Dermis blood vessel endothelial cell (primary cell): ENCODE measurements around the gene PEAR1. TPM values are rescaled to one million over a fixed set of nuclear protein-coding genes. Genes with fewer than 3 reads are reported as not detected.
A peak's percentile ranks its signal among the peaks of the same experiment; 100 is the strongest.
"Not testable (repeated sequence)": the region's sequence is repeated elsewhere in the genome, so short reads cannot be mapped to it uniquely, and the experiment has no call there.

Source experiments
- DNase-seq: peaks from one replicate; pipeline ENCODE4 v3.0.0; 2010
- total RNA-seq: library from RNA; depleted of rRNA; stranded (reverse); fragments of >200 nt; gene quantifications from 2 replicates; pipeline ENCODE4 v1.2.3, GENCODE V29; 2014

Gene PEAR1
- total RNA-seq, 1 donor from 2014 or later: 19.1 TPM

DNA sequence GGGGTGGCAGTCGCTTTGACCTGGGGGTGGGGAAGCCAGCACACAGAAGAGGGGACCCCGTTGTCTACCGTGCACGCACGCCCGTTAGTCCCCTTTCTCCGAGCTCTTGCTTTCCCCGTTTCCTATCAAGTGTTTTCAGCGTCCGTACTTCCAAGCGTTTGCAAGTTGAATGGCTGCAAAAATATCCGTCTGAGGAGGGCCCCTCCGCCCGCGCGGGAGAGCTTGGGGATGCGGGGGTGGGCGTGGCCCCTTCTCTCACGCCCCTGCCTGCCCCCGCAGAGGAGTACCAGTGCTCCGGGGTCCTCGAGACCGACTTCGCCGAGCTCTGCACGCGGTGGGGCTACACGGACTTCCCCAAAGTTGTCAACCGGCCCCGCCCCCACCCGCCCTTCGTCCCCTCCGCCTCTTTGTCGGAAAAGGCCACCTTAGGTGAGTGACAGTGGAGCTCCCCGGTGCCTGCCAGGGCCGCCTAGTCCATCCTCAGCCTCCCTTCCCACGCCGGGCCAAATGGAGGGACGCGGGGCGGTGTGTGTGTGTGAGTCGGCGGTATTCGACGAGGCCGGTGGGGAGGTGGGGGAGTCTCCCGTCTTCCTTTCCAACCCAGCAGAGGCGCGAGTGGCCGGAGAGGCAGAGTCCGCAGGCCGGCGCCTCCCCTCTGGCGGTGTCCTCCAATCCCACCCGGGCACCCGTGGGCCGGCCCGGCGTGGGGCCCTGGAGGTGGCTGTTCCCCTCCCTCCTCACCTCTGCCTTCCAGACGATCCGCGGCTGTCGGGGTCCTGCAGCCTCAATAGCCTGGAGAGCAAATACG, 30.4 kb downstream of the PEAR1 start:
- no peak for DNase-seq

DNA sequence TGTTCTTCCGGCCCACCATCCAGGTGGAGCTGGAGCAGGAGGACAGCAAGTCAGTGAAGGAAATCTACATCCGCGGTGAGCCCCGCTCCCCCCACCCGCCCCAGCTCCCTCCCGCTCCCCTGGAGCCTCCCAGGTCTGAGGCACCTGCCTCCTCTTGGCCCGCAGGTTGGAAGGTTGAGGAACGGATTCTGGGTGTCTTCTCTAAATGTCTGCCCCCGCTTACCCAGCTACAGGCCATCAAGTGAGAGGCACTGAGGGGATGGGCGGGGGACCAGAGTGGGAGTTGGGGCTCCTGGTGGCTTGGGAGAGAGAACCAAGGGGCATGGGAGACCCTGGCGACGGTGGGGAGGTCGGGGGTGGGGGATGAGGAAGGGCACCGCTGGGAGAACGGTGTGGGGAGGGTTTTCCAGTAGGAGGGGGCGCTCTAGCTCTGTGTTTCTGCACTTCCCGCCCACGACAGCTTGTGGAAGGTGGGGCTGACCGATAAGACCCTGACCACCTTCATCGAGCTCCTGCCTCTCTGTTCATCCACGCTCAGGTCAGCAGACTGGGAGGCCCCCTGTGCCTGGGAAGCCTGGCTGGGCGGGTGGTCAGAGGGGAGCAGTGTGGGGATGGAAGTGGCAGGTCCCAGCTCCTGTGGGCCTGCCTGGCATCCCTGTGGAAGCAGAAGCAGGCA, 31.1 kb downstream of the PEAR1 start:
- DNase-seq: no peak

DNA sequence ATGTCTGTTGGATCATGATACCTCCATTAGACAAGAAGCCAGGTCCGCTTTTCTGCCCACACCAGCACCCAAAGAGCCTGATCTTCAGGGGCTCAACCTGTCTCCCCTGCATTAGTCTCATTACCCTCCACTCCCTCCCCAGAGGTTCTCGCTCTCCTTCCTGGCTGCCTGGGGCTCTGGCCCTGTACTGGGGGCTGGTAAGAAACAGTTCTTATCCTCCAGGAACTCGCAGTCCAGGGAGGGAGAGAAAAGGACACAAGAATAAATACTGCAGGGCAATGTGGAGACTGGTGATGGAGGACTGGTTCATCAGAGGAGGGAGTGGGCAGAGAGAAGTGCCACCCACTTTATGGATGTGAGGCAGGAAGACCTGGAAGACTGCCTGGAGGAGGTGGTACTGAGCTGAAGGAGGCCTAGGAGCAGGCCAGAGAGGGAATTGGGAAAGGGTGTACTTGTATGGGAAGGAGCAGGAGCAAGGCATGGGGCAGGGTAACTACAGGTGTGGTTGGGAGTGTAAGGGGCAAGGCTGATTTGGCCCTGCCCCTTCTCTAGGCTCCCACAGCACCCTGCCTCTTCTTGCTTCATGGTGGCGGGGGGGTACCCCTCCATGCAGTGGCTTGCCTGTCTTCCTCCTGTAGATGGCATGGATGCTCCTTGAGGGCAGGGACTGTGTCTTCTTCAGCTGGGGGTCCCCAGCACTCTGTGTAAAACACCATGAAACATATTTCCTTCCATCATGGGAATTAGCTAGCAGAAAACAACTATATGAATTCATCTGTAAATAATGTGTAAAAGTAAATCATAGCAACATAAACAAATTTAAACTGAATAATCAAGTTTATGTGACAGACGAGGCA, 31.9 kb downstream of the PEAR1 start:
- no peak for DNase-seq

DNA sequence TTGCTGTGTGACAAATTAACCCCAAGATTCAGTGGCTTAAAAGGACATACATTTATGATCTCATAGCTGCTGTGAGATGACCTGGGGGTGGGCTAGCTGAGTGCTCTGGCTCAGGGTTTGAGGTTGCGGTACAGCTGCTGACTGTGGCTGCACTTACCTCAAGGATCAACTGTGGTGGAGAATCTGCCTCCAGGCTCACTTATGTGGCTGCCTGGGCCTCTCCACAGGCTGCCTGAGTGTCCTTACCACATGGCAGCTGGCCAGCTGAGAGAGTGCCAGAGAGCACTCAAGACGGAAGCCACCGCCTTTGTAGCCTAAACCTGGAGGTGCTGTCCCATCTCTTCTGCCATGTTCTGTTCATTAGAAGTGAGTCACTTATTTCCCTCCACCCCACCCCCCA, 32.7 kb downstream of the PEAR1 start:
- DNase-seq: peak; percentile 36

DNA sequence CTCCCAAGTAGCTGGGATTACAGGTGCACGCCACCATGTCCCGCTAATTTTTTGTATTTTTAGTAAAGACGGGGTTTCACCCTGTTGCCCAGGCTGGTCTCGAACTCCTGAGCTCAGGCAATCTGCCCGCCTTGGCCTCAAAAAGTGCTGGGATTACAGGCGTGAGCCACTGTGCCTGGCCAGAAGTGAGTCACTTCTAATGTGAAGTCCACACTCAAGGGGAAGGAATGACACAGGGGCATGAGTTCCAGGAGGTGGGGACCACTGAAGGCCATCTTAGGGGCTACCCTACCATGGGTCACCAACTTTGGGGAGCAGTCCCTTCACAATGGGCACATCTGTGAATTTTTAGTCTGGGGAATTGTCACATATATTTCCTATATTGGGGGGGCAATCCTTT, 33.2 kb downstream of the PEAR1 start:
- not testable (repeated sequence) for DNase-seq

DNA sequence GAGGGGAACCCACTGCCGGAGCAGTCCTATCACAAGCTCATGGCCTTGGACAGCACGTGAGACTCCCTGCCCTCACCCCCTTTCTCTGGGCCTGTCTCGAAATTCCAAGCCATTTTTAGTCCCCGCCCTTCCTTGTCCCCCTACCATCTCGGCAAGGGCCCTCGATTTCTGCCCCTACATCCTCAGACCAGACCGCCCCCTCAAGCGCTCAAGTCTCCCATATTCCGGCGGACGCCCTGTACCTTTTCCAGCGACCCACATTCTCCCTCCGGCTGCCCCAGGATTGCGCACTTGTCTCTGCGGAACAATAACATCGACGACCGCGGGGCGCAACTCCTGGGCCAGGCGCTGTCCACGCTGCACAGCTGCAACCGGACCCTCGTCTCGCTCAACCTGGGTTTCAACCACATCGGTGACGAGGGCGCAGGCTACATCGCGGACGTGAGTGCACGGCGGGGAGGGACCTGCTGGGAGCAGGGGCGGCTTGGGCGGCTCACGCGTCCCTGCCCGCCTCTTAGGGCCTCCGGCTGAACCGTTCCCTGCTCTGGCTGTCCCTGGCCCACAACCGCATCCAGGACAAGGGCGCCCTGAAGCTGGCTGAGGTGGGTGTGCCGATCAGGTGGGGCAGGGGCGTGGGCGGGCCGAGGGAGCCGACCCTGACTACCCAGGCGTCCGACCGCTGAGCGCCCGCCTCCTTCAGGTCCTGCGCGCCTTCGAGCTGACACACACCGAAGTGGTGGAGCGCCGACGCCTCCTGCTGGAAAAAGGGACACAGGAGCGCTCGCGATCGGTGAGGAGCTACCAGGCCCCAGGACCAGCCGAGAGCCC, 33.9 kb downstream of the PEAR1 start:
- DNase-seq: peak; percentile 90

DNA sequence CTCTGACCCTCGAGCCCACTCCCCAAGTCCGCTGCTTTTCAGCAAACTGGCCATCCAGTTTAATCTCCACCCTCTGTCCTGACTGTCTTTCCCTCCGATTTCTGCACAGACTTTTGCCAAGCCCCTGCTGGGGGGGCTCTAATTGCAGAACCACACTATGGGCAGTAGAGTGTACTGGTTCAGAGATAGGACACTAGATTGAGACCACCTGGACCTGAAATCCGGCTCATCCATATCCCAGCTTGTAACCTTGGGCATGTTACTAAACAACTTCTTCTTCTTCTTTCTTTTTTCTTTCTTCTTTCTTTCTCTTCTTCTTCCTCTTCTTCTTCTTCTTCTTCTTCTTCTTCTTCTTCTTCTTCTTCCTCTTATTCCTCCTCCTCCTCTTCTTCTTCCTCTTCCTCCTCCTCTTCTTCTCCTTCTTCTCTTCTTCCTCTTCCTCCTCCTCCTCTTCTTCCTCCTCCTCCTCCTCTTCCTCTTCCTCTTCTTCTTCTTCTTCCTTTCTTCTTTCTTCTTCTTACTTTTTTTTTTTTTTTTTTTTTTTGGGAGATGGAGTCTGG, 34.6 kb downstream of the PEAR1 start:
- DNase-seq: no peak

DNA sequence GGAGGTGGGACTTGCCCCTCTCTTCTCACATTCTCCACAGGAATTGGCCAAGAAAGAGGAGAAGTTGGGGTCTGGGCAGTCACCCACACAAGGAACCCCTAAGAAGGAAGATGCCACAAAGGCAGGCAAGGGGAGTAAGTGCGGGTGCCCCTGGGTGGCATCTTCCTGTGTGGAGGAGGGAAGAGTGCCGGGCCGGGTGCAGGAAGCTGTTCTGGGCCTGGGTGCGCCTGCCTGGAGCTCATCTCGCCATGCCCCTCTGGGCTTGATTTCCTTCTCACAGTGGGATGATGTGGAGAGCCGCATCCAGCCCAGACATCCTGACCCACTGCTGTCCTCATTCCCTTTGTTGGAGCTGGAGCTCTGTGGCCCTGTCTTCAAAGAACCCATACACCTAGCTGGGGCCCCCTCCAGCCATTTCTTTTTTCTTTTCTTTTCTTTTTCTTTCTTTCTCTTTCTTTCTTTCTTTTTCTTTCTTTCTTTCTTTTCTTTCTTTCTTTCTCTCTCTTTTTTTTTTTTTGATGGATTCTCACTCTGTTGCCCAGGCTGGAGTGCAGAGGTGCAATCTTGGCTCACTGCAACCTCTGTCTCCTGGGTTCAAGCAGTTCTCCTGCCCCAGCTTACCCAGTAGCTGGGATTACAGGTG, 36.2 kb downstream of the PEAR1 start:
- no peak for DNase-seq

DNA sequence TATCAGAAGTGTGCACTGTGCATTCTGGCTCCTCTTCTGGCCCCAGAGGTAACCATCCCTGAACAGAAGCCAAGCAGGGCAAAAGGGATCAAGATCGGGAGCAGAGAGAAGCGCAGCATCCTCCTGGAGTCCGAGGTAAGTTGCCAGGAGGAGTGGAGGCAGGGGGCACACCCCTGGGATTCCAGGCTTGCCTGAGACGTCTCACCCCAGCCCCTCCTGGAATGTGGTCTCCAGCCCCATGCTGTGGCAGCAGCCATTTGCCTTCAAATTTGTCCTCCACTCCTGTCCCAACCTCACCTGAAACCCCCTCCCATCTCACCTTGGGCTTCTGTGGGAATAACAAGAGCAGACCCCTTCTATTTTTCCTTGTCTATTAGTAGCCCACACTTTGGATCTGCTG, 37.0 kb downstream of the PEAR1 start:
- DNase-seq: no peak

DNA sequence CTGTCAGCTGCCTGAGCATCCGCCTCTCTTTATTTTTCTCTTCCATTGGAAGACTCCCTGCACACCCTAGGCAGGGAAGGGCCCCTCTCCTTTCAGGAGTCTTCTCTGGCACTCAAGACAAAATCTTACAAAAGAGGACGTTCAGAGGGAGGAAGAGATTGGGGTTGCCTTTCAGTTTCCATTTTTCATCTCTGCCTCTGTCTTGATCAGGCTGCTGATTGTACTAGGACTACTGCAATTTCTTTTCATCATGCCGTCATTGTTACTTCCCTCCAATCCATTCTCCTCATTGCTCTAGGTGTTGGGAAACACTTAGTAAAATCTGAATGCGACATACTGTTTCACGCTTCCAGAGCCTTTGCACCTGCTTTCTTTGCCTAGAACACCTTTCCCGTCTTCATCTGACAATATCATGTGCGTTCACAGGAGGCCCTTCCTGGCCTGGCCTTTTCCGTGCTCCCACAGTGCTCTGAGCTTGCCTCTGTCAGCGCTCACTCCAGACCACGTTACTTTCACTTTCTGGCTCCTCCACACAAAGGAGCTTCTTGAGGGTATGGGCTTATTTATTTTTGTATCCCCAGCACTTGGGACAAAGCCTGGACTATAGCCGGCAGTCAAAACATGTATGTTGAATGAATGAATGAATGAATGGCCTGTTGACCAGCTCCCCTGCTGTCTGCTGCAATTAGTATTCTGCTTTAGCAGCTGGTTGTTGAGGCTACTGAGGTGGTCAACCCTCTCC, 37.9 kb downstream of the PEAR1 start:
- DNase-seq: peak; percentile 37

DNA sequence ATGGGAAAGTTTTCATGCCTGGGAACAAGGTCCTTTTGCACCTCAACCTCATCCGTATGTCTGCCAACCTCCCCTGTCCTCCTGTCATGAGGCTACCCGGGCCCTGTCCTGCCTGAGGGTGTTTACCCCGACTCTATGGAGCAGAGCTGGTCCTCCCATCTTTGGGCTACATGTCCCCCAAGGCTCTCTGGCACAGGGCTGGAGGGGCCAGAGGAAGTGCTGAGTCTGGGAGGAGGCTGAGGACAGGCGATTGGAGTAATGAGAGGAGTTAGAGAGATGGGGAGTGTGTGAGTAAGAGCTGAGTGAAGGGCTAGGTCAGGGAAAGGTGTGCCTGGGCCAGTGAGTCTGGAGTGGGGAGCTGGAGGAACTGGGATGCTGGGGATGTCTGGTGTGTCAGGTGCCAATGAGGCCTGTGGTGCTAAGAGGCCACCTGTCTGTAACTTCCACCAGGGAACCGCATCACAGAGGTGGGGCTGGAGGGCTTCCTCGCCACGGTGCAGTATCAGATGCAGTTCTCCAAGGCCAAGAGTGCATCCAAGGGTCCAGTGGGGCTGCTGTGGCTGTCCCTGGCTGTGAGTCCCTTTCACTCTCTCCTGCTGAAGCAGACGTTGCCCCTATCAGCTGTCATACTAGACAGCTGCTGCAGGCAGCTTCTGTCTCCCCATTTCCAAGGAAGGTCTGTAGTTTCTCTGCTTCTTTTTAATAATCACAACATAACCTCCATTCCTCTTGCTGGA, 38.6 kb downstream of the PEAR1 start:
- DNase-seq: no peak

DNA sequence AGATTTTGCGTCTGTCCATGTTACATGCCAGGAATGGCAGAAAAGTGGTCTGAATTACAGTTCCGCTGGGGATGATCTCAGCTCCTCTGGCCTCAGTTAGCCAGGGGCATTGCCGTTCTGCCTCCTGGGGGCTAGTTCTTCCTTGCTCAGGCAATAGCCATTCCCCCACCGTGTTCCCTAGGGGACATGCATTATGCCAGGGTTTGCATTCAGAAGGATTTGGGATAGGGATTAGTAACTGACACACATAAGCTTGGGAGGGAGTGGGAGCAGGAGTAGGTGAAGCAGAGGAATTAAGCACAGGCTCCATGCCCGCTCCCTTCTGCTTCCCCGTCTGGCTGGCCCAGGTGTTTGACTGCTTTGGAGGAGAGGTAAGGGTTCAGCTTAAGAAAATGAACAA, 39.6 kb downstream of the PEAR1 start:
- DNase-seq: no peak

DNA sequence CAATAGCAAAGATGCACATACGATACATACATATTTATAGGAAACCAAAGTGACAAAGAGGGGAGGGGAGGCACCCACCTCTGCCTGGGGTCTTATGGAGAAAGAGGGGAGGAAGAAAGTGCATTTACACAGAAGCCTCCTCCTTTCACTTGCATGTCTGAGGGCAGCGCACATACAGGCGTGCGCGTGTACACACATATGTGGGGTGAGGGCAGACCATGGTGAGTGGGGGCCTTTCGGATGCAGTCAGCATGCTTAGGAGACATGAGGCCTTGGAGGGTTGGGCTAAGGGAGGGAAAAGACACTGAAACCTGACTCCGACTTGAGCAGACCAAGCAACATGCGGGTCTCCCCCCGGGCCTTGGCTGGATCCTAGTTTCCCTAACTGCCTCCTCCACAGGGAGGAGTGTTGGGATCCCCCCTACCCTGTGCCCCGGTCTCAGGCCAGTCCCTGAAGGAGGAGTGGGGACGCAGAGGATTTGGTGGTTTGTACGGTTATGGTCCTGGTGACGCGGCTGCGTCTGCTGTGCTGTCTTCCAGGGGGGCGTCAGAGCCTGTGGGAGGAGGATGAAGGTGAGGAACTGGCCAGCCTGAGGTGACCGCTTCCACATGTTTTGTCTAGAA, 42.1 kb downstream of the PEAR1 start:
- DNase-seq: no peak

DNA sequence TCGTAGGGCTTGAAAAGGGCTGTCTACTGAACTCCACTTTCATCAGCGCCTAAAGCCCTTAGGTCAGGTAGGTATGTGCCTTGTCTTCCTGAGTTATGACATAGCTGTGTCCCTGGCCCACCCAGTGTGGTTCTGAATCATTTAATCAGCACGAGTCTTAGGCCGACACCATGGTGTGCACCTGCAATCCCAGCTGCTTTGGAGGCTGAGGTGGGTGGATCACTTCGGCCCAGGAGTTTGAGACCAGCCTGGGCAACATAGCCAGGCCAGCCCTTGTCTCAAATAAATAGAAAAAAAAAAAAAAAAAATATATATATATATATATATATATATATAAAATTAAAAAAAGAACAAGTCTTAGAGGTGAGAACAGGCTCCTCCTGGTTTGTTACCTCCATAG, 42.7 kb downstream of the PEAR1 start:
- no peak for DNase-seq

DNA sequence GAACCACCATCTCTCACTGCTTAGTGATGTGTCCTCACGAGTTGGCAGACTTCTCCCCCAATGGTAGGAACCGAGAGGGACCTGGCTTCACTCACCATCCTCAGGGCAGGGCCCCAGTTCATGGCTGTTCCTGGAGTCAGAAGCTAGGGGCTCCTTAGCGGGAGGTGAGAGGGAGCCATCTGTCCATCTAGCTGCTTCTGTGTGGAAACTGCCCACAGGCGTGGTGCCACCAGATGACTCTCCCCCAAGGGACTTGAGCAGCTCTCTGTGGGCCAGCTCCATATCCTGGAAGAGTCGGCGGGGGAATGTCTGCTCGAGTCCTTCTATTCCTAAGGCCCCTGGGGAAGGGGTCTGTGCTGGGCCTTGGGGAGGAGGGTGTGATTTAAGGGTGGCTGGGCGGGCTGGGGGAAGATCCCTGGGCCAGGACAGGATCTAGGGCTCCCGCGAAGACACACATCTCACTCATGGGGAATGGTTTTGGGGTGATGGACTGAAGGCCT, 43.3 kb downstream of the PEAR1 start:
- DNase-seq: no peak

DNA sequence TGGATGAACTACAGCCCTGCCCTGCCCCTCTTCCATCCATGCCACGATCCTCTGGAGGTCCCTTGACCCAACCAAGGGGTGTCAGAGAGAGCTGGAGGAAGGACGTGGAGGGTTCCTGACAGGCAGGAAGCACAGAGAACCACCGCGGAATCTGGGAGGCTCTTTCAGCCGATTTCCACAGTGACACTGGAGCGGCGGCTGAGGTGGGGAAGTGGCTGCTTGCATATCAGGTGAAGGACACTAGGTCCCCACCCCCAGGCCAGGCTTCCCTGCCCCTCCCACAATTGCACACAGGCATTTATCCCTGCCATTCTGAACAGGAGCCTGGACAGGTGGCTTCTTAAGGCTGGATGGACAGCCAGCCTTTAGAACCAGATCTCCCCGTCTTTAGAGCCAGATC, 44.4 kb downstream of the PEAR1 start:
- DNase-seq: no peak

DNA sequence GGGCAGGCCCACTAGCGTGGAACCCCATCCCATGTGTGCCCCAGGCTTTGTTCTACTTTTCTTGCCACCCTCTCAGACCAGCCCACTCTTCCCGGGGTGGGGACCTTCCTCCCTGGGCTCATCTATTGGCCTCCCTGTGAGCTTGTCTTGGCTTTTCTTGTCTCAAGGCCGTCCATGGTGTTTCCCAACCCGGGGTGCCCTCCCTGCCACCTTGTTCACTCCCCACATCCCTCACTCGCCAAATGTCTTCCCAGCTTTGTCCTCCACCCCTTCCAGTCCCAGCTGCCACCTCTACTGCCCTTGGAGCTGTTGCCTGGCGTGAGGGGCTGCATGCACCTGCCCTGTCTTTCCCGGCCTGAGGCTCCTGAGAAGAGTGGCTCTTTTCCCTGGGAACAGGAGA, 45.3 kb downstream of the PEAR1 start:
- DNase-seq: no peak

DNA sequence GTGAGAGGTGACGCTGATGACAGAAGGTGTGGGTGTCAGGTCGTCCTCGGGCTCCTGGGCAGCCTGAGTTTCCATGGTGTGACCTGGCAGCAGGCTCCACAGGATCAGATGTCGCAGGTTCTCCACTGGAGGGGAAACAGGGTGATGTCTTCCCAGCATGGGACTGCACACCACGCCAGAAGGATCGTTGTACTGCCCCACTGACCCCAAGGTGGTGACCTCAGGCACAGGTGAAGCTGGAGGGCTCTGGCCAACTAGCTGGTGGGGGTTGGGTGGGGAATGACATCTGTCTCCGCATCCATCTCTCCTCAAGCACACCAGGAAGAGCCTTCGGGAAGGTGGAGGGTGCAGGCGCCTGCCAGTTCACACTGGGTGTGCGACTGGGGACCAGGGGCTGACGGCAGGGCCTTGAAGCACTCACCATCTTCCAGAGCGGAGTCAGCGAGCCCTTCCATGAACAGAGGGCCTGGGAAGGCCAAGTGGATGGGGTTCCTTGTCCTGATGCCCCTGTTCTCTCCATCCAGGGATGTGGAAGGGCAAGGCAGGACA, 46.3 kb downstream of the PEAR1 start:
- no peak for DNase-seq

DNA sequence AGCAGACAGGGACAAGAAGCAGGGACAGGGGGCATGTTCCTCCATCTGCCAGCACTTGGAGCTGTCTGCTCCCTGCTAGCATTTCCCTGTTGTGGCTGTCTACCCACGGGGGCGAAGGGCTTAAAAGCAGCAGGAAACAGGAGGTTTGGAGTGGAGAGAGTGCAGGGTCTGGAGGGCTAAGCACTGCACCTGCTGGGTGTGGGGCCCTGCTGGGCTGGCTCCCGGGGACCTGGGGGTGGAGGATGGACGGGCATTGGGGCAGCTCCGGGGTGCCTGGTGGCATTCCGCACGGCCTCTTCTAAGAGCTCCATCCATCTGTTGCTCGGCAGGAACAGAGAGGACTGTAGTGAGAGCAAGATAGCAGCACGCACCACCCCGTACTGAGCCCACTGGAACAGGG, 48.2 kb downstream of the PEAR1 start:
- DNase-seq: no peak
